HL-60/S4 treated with retinoic acid at 250 ng/mL for 4 days and 3 days (cell line): Measurements from ENCODE around the gene RBKS.
"Not testable (repeated sequence)": the region's sequence is repeated elsewhere in the genome, so short reads cannot be mapped to it uniquely, and the experiment has no call there.

Experiments
- in situ Hi-C: fragments of 300-500 bp; cut with MboI; formaldehyde crosslinking; loops from 2 replicates; pipeline ENCODE4 v1.7.0; 2022; ENCODE audit warnings: low sequenced_read_pairs

The RBKS gene

GRCh38 chr2:27875089-27875881 is 14.9 kb downstream of the RBKS start:
- in situ Hi-C loops: no loop called here

DNA sequence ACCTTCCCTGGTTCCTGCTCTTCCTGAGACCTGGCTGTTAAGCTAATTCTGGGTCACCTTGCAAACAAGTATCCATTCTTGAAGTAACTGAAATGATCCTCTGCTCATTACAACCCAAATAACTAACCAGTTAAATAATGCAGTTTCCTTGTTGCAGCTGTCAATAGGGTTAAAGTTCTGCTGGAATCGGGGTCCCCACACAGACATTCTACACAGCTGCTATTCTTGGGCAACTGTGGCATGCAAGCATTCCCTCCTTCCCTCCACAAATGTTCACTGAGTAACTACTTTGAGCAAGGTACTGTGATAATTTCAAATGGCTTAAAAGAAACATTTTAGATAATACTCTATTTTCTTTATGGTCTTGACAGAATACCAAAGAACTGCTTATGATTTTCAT is 17.1 kb downstream of the RBKS start:
- in situ Hi-C loops: no loop called here

DNA sequence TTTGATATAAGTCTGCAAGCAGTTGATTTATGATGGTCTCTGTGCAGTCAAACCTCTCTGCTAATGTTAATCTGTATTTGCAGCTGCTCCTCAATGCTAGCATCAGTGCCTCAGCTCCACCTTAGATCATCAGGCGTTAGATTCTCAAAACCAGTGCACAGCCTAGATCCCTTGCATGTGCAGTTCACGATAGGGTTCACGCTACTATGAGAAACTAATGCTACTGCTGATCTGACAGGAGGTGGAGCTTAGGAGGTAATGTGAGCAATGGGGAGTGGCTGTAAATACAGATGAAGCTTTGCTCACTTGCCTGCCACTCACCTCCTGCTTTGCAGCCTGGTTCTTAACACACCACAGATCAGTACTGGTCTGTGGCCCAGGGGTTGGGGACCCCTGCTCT is 18.4 kb downstream of the RBKS start:
- in situ Hi-C loops: no loop called here

GRCh38 chr2:27870724-27871123 is 19.5 kb downstream of the RBKS start:
- in situ Hi-C loops: no loop called here

DNA sequence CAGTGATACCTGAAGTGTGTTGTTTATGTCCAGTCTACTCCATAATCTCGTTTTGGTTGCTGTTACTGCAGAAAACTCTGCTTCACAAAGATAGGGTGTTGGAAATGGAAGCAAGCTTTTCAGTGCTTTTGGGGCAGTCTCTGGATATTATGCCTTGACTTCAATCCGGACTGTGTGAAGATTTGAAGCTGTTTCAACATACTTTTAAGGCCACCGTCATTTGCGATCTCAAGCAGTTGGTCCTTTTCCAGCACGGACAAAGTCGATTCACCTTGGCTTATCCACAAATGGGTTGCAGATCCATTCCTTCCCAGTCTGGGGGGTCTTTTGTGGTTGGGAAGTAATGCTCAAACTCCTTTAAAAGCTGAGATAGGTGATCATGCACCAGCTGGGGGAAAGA is 20.4 kb downstream of the RBKS start:
- in situ Hi-C loops: no loop called here

- in situ Hi-C loops: no loop called here
Observed at GRCh38 chr2:27866237-27866636, 23.9 kb downstream of the RBKS start.

GRCh38 chr2:27863955-27864354 is 26.2 kb downstream of the RBKS start:
- in situ Hi-C loops: not testable (repeated sequence)

GRCh38 chr2:27863146-27863545 is 27.0 kb downstream of the RBKS start:
- in situ Hi-C loops: no loop called here

DNA sequence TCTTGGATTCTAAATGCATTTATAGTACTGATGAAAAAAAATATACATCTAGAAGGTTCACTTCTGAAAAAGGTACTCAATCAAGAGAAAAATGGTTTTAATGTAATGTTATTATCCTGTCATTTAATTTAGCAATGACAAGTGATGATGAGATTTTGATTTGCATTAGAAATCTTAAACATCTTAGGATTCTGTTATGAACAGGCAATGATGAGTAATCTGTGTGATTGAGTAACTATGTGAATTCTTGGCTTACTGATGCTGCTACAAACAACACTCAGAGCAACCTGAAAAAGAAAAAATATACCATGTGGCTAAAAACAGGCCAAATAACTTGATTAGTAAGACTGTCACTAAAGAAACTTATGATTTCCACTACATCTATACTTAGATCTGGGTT is 30.1 kb downstream of the RBKS start:
- in situ Hi-C loops: no loop called here

DNA sequence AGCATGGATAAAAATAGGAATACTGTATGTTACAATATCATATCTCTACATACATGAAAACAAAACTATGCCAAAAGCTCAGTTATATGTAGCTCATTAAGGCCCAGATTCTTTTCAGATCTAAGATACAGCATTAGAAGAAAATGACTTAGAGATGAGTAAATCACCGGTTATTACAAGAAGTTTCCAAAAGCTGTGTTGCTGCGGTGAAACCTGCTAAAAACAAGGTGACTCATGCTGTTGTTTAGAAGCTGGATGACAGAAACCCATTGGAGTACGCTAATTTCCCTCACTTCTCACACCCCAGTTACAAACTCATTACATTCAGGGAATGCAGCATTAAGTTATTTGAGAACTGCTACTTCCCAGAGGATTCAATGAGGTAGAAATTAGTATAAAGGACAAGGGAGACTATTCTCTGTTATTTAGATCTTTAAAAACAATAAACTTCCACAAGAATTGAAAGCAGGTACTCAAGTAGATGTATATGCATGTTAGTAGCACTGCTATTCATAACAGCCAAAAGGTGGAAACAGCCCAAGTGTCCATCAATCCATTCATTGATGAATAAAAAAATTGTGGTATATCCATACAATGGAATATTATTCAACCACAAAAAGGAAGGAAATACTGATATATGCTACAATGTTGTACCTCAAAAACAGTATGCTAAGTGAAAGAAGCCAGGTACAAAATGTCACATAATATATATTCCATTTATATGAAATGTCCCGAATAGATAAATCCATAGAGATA is 32.6 kb downstream of the RBKS start:
- in situ Hi-C loops: no loop called here

DNA sequence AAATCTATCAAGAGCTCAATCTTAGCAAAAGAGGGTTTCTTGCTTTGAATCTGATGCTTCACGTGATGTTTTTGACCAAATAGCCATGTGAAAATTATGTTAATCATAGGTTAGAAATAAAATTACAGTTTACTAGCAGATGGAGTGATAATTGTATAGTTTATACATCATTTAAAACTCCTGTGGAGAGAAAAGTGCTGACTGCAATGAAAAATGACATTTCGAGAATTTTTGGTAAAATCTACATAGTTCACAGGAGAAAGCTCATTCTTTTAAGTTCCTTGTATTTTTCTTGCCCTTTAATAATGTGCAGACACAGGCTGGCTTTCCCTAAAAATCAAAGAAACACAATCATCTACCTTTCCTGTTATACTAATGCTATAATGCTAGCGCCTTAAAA is 33.2 kb downstream of the RBKS start:
- in situ Hi-C loops: no loop called here

- in situ Hi-C loops: no loop called here
Observed at GRCh38 chr2:27856386-27856785, 33.8 kb downstream of the RBKS start.

- in situ Hi-C loops: no loop called here
Observed at GRCh38 chr2:27855476-27855875, 34.7 kb downstream of the RBKS start.

- in situ Hi-C loops: no loop called here
Observed at GRCh38 chr2:27854229-27854862, 35.8 kb downstream of the RBKS start.

- in situ Hi-C loops: no loop called here
Observed at GRCh38 chr2:27852691-27853090, 37.5 kb downstream of the RBKS start.

DNA sequence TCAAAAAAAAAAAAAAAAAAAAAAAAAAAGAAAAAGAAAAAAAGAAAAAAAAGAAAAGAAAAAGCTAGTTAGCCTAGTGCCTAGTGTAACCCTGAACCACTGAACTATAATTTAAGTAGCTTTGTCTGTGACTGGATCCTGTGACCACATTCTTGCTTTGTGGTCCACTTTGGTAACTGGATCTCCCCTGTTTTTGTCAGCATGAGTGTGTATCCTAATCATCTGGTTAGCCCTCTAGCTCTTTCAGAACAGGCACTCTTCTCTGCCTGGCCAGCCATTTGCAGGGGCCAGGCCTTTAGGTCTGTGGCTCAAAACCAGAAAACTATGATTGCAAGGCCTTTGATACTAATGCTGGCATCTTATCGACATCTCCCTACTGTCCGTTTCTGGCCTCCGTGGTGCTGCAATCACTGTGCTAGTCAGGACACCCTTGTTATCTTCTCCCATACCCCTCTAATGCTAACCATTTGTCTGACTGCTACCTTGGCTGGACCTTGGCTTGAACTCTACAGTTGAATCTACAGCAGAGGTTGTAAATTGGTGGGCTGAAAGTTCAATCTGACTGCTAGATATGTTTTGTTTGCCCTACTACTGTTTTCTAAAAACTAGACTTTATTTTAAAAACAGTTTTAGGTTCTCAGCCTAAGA is 40.5 kb downstream of the RBKS start:
- in situ Hi-C loops: no loop called here

DNA sequence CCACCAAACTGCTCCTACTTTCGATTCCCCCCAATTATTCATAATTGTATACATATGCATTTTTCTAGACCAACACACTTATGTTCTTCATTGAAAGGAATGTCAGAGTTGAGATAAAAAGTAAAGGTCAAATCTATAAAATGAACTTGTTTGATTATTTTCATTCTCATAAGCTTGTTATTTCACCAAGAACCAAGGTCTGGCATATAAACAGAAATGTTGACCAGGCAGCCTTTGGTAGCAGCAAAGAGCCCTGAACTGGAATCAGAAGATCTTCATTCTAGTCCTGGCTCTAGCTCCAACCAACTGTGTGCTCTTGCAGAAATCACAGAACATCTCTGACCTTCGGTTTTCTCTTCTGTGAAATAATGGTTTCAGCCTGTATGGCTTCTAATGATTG is 42.9 kb downstream of the RBKS start:
- in situ Hi-C loops: no loop called here

DNA sequence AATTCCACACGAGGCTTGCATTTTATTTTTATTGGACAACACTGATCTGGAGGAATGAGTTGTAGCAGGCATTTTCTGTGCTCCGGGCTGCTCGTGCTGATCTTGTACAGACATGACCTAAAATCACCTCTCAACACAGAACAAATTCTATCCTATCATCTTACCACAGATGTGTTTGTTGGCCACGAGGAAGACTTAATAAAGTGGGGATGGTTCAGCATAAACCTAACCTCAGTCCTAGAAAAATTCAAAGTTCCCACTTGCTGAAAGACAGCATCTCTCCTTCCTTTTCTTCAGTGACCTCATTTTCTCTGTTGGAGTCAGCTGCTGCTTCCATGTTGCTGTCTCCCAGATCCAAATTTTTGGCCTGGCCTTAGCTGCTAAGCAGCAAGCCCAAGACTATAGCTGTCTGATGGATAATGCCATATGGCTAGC is 45.3 kb downstream of the RBKS start:
- in situ Hi-C loops: no loop called here

GRCh38 chr2:27843992-27844391 is 46.2 kb downstream of the RBKS start:
- in situ Hi-C loops: no loop called here

DNA sequence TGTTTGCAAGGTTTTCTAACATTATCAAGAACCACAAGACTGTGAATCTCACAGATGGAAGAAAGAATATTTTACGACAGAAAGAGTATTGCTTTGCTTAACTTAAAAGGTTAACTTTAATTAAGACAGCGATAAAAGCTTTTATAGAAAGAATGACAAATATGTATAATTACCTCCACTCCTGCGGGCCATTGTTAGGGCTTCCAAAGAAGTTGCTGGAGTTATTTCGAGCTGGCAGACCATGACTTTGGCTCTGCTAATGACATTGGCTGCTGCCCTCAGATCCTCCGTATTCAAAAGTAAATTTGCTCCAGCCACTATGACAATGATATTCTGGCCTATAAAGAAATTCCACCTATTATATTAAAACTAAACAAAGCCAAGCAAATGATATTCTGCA is 47.3 kb downstream of the RBKS start:
- in situ Hi-C loops: no loop called here

DNA sequence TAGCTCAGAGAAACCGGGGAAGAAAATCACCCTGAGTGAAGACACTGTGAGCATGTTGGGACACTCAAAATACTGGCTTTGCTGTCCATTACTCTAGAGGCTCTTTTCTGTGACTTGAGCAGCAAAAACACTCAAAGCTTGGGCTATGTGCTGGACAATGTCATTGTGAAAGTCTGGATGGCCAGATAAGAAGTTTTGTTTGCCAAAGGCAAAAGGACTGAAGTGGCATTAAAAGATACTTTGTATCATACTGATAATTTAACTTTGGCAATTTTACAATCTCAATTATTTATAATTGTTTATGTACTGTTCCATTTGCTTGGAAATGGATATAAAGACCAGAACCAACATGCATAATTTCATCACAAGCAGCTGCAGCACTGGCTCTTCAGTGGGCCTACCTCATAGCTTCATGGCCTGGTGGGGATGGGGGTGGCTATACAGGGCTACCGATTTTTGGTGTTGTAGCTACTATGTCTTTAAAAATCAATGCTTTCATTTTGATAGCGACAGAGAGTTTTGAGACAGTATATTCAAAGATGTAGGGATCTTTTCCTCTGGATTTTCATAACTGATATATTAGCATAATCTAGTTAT is 51.1 kb downstream of the RBKS start:
- in situ Hi-C loops: no loop called here
